ENCODE measurements around the gene RAX2.

The RAX2 gene

GRCh38 chr19:3769494-3769893, 2.5 kb downstream of the RAX2 start:
- Histone ChIP-seq H2AFZ (ENCODE audit: low read length) (no peak overlapping the region), H3F3A (ENCODE audit: low read depth) (no peaks in the 10 kb centered on the region)
- TF ChIP-seq EZH2phosphoT487 (IDR thresholded peaks at IDR 0.05; ENCODE audit: borderline replicate concordance) = no peak
- TF ChIP-seq CTCF (conservative IDR thresholded peaks at IDR 0.05; ENCODE audit: low read length) = no peak

GRCh38 chr19:3768748-3769099, 3.3 kb downstream of the RAX2 start:
- Histone ChIP-seq H4K20me1 (ENCODE audit: insufficient read depth, low read length, poor library complexity, severe bottlenecking) (no peaks in the 10 kb centered on the region), H3K27me3 (ENCODE audit: insufficient read depth, low read length, poor library complexity, severe bottlenecking) (no peaks in the 10 kb centered on the region), H3K4me3 (ENCODE audit: low read length, poor library complexity, severe bottlenecking) (no peak overlapping the region), H3K9me3 (ENCODE audit: insufficient read depth, low read depth, low read length) (no peaks in the 10 kb centered on the region), H3K4me2 (ENCODE audit: low read depth, low read length, poor library complexity, severe bottlenecking) (no peak overlapping the region), H3K4me1 (ENCODE audit: insufficient read depth, low read length, poor library complexity, severe bottlenecking) (no peaks in the 10 kb centered on the region), H3K79me2 (ENCODE audit: insufficient read depth, low read length) (no peaks in the 10 kb centered on the region), H3K9me2 (replicated peaks; ENCODE audit: low read depth, low read length) (no peaks in the 10 kb centered on the region), H3K9ac (ENCODE audit: low read depth, low read length, poor library complexity, severe bottlenecking) (no peak overlapping the region), H3F3A (ENCODE audit: low read depth) (no peaks in the 10 kb centered on the region), H3K36me3 (ENCODE audit: insufficient read depth, low read length) (peaks cover 10% of the 10 kb centered on the region; the same call in 1 of the 2 replicates), H2AFZ (ENCODE audit: low read length) (no peak overlapping the region)
- TF ChIP-seq CTCF (conservative IDR thresholded peaks at IDR 0.05; ENCODE audit: low read length) (no peak), EZH2phosphoT487 (IDR thresholded peaks at IDR 0.05; ENCODE audit: borderline replicate concordance) (no peak)

More at GRCh38 chr19:3769494-3769893, 2.5 kb downstream of the RAX2 start:
- H3K9me2 ChIP-seq (replicated peaks; ENCODE audit: low read depth, low read length) = no peaks in the 10 kb centered on the region
- no peak overlapping the region for H3K4me3 ChIP-seq (ENCODE audit: low read length, poor library complexity, severe bottlenecking)
- no peaks in the 10 kb centered on the region for H3K9me3 ChIP-seq (ENCODE audit: insufficient read depth, low read depth, low read length)
- no peaks in the 10 kb centered on the region for H3K4me1 ChIP-seq (ENCODE audit: insufficient read depth, low read length, poor library complexity, severe bottlenecking)
- peaks cover 10% of the 10 kb centered on the region; the same call in 1 of the 2 replicates for H3K36me3 ChIP-seq (ENCODE audit: insufficient read depth, low read length)
- no peaks in the 10 kb centered on the region for H3K27me3 ChIP-seq (ENCODE audit: insufficient read depth, low read length, poor library complexity, severe bottlenecking)
- H3K4me2 ChIP-seq (ENCODE audit: low read depth, low read length, poor library complexity, severe bottlenecking) = no peak overlapping the region
- no peaks in the 10 kb centered on the region for H3K79me2 ChIP-seq (ENCODE audit: insufficient read depth, low read length)
- H3K9ac ChIP-seq (ENCODE audit: low read depth, low read length, poor library complexity, severe bottlenecking) = no peak overlapping the region
- no peaks in the 10 kb centered on the region for H4K20me1 ChIP-seq (ENCODE audit: insufficient read depth, low read length, poor library complexity, severe bottlenecking)

GRCh38 chr19:3768015-3768747, 3.8 kb downstream of the RAX2 start:
- TF ChIP-seq EZH2phosphoT487 (IDR thresholded peaks at IDR 0.05; ENCODE audit: borderline replicate concordance) = no peak
- no peak for TF ChIP-seq CTCF (conservative IDR thresholded peaks at IDR 0.05; ENCODE audit: low read length)
- H3K9me2 ChIP-seq (replicated peaks; ENCODE audit: low read depth, low read length) = no peaks in the 10 kb centered on the region
- no peaks in the 10 kb centered on the region for H3F3A ChIP-seq (ENCODE audit: low read depth)
- H3K9ac ChIP-seq (ENCODE audit: low read depth, low read length, poor library complexity, severe bottlenecking) = no peak overlapping the region
- H3K9me3 ChIP-seq (ENCODE audit: insufficient read depth, low read depth, low read length) = no peaks in the 10 kb centered on the region
- H3K79me2 ChIP-seq (ENCODE audit: insufficient read depth, low read length) = peaks cover 3% of the 10 kb centered on the region; the same call in 1 of the 2 replicates
- H3K4me2 ChIP-seq (ENCODE audit: low read depth, low read length, poor library complexity, severe bottlenecking) = no peak overlapping the region
- no peaks in the 10 kb centered on the region for H4K20me1 ChIP-seq (ENCODE audit: insufficient read depth, low read length, poor library complexity, severe bottlenecking)
- no peak overlapping the region for H3K4me3 ChIP-seq (ENCODE audit: low read length, poor library complexity, severe bottlenecking)
- H2AFZ ChIP-seq (ENCODE audit: low read length) = no peak overlapping the region
- no peaks in the 10 kb centered on the region for H3K27me3 ChIP-seq (ENCODE audit: insufficient read depth, low read length, poor library complexity, severe bottlenecking)
- H3K4me1 ChIP-seq (ENCODE audit: insufficient read depth, low read length, poor library complexity, severe bottlenecking) = peaks cover 3% of the 10 kb centered on the region
- peaks cover 10% of the 10 kb centered on the region; the same call in 1 of the 2 replicates for H3K36me3 ChIP-seq (ENCODE audit: insufficient read depth, low read length)

Data from Loucy (cell line).